A549 (cell line): ENCODE data around the gene RANBP2. TPM values are rescaled to one million over a fixed set of nuclear protein-coding genes. Genes with fewer than 3 reads are reported as not detected.

ENCODE experiments used
- ATAC-seq, 2 experiments: fragments of 200-7000 bp in 1 of 2; fragments of >200 bp in 1 of 2; cut with Nextera tagmentation in 1 of 2; cut with Tn5 transposase in 1 of 2; 3 replicates each; pipeline versions ENCODE4 v1.8.0 to v1.9.1; 2018 to 2020; ENCODE audit warnings: mild to moderate bottlenecking in 1 of 2, moderate library complexity in 1 of 2
- CTCF ChIA-PET: fragments of 300-600 bp; sonication (Branson Sonifier 250); formaldehyde crosslinking; extraction: SDS; loops from one replicate; lab custom pipeline; 2021; ENCODE audit warnings: antibody characterized with exemption, inconsistent platforms; lab: Yijun Ruan, JAX
- POLR2A ChIA-PET: fragments of 350-600 bp; formaldehyde crosslinking; extraction: SDS; loops from one replicate; lab custom pipeline; 2021; ENCODE audit warnings: antibody characterized with exemption, inconsistent platforms; lab: Yijun Ruan, JAX
- DNase-seq, 2 experiments: peaks; one replicate each; pipeline versions ENCODE4 v3.0.0 to v3.0.0-alpha.2; 2011 to 2016; ENCODE audit warnings: low read depth in 1 of 2, low spot score in 1 of 2
- FAIRE-seq: peaks from 2 replicates; lab custom pipeline; 2011; peaks lifted over from hg19 to GRCh38; lab: Jason Lieb, UNC
- H3K27ac ChIP-seq, 2 experiments: fragments of >200 bp; sonication (Bioruptor Twin); formaldehyde crosslinking; 3 replicates each; pipeline ENCODE4 v1.5.1; 2016 to 2017
- H3K4me1 ChIP-seq: fragments of >200 bp; sonication (Bioruptor Twin); formaldehyde crosslinking; 3 replicates; pipeline ENCODE4 v1.6.1; 2016
- H3K4me2 ChIP-seq: fragments of >200 bp; sonication (Bioruptor Twin); formaldehyde crosslinking; 3 replicates; pipeline ENCODE4 v1.6.1; 2016
- H3K4me3 ChIP-seq: fragments of >200 bp; sonication (Bioruptor Twin); formaldehyde crosslinking; 3 replicates; pipeline ENCODE4 v1.5.1; 2016
- H3K9me3 ChIP-seq: fragments of >200 bp; sonication (Bioruptor Twin); formaldehyde crosslinking; 3 replicates; pipeline ENCODE4 v1.6.1; 2016
- BCL3 ChIP-seq: fragments of >200 bp; sonication (Bioruptor Twin); formaldehyde crosslinking; IDR thresholded peaks from 3 replicates; pipeline ENCODE4 v1.6.1; 2016
- CTCF ChIP-seq: fragments of >200 bp; sonication (Bioruptor Twin); formaldehyde crosslinking; IDR thresholded peaks from 3 replicates; pipeline ENCODE4 v1.5.1; 2016
- E2F6 ChIP-seq: IDR thresholded peaks from 2 replicates; pipeline ENCODE4 v1.6.1; 2012; ENCODE audit warnings: low read depth, borderline replicate concordance
- ELK1 ChIP-seq: fragments of 150-350 bp; IDR thresholded peaks from 2 replicates; pipeline ENCODE4 v1.6.1; 2014; ENCODE audit warnings: low read depth, mild to moderate bottlenecking, low read length
- FOSB ChIP-seq: fragments of 250-450 bp; sonication (Bioruptor Pico); IDR thresholded peaks from 2 replicates; pipeline ENCODE4 v1.5.0; 2020; ENCODE audit warnings: mild to moderate bottlenecking, moderate library complexity
- FOXS1 ChIP-seq: fragments of 250-450 bp; sonication (Bioruptor Pico); IDR thresholded peaks from 2 replicates; pipeline ENCODE4 v1.5.0; 2020; ENCODE audit warnings: mild to moderate bottlenecking, moderate library complexity
- GATA3 ChIP-seq: IDR thresholded peaks from 2 replicates; pipeline ENCODE4 v1.6.1; 2012; ENCODE audit warnings: borderline replicate concordance
- HDAC2 ChIP-seq: fragments of 200-600 bp; sonication (generic); IDR thresholded peaks from 2 replicates; pipeline ENCODE4 v1.6.1; 2016
- HES2 ChIP-seq: fragments of >200 bp; sonication (Bioruptor Twin); formaldehyde crosslinking; IDR thresholded peaks from 2 replicates; pipeline ENCODE4 v1.6.1; 2016
- HEYL ChIP-seq: fragments of 250-450 bp; sonication (Bioruptor Pico); IDR thresholded peaks from 2 replicates; pipeline ENCODE4 v1.8.0; 2021; ENCODE audit warnings: mild to moderate bottlenecking, moderate library complexity
- JUN ChIP-seq, 2 experiments: fragments of >200 bp; sonication (Bioruptor Twin); formaldehyde crosslinking; IDR thresholded peaks; 2 replicates in 1 of 2; 3 replicates in 1 of 2; pipeline ENCODE4 v1.6.1; 2016 to 2017
- KDM1A ChIP-seq: fragments of 200-600 bp; sonication (generic); IDR thresholded peaks from 2 replicates; pipeline ENCODE4 v1.6.1; 2016; ENCODE audit warnings: low read depth, mild to moderate bottlenecking
- NFE2L2 ChIP-seq: fragments of 150-350 bp; conservative IDR thresholded peaks from 2 replicates; pipeline ENCODE4 v1.6.1; 2014; ENCODE audit warnings: low read length
- NR3C1 ChIP-seq: fragments of >200 bp; sonication (Bioruptor Twin); formaldehyde crosslinking; IDR thresholded peaks from 3 replicates; pipeline ENCODE4 v1.6.1; 2017
- PHF8 ChIP-seq: fragments of 200-600 bp; sonication (generic); IDR thresholded peaks from 2 replicates; pipeline ENCODE4 v1.6.1; 2016; ENCODE audit warnings: low read depth, mild to moderate bottlenecking, antibody characterized with exemption, moderate library complexity, borderline replicate concordance
- POLR2A ChIP-seq: IDR thresholded peaks from 2 replicates; pipeline ENCODE4 v1.6.1; 2012; ENCODE audit warnings: mild to moderate bottlenecking, low read length
- RAD21 ChIP-seq, 2 experiments: fragments of >200 bp in 1 of 2; sonication (Bioruptor Twin) in 1 of 2; formaldehyde crosslinking in 1 of 2; IDR thresholded peaks in 1 of 2; conservative IDR thresholded peaks in 1 of 2; 2 replicates in 1 of 2; 3 replicates in 1 of 2; pipeline ENCODE4 v1.6.1; 2012 to 2018; ENCODE audit warnings: inconsistent platforms in 1 of 2
- RCOR1 ChIP-seq: fragments of 150-350 bp; IDR thresholded peaks from 2 replicates; pipeline ENCODE4 v1.6.1; 2014; ENCODE audit warnings: antibody characterized with exemption, low read length, low read depth
- SMC3 ChIP-seq: fragments of >200 bp; sonication (Bioruptor Twin); formaldehyde crosslinking; IDR thresholded peaks from 3 replicates; pipeline ENCODE4 v1.6.1; 2018; ENCODE audit warnings: inconsistent platforms
- TP53 ChIP-seq: fragments of 250-450 bp; sonication (Bioruptor Pico); IDR thresholded peaks from 2 replicates; pipeline ENCODE4 v1.5.0; 2021; ENCODE audit warnings: mild to moderate bottlenecking, moderate library complexity
- ZC3H11A ChIP-seq: fragments of 450-650 bp; IDR thresholded peaks from 2 replicates; pipeline ENCODE4 v1.6.1; 2014; ENCODE audit warnings: antibody characterized with exemption, mild to moderate bottlenecking
- ZNF302 ChIP-seq: fragments of 250-450 bp; sonication (Bioruptor Pico); IDR thresholded peaks from 2 replicates; pipeline ENCODE4 v1.9.0; 2021; ENCODE audit warnings: inconsistent platforms, mild to moderate bottlenecking, moderate library complexity
- WGBS: methylation state at CpG from one replicate; pipeline ENCODE4 v1.1.6; 2017; ENCODE audit errors: missing lambda C conversion rate; 5-methylcytosine and 5-hydroxymethylcytosine counted together
- polyA plus RNA-seq, 4 experiments: library from polyadenylated mRNA; depleted of rRNA in 3 of 4; stranded (reverse); fragments of >200 nt; fragmentation: RNase III in 1 of 4; extraction: RNeasy Plus Mini Kit Qiagen cat#74134 plus additional on column Dnase treatment in 1 of 4; gene quantifications; 2 replicates in 3 of 4; 3 replicates in 1 of 4; pipeline ENCODE4 v1.2.3, GENCODE V29; 2011 to 2017

The RANBP2 gene
- polyA plus RNA-seq, 2 of the 4 experiments (the other 2 are of a cell fraction): 16.5 to 30.9 TPM

- 94% methylated on average over 7 of the region's 7 CpGs for WGBS
- ATAC-seq: no peak
- H3K4me2 ChIP-seq: no peak overlapping the region
- no peak overlapping the region for H3K4me3 ChIP-seq
- DNase-seq: no peak
- no peak overlapping the region for H3K27ac ChIP-seq
- no peaks in the 10 kb centered on the region for H3K9me3 ChIP-seq
- FAIRE-seq: no peak
- ChIA-PET CTCF (no interaction called here), POLR2A (no interaction called here)
- TF ChIP-seq BCL3 (no peak), HDAC2 (no peak), HEYL (CRISPR knock-in tag) (no peak), TP53 (CRISPR knock-in tag) (no peak), NR3C1 (no peak), ZC3H11A (no peak)
- TF ChIP-seq, all 56 proteins: peak for 0
- no peaks in the 10 kb centered on the region for H3K4me1 ChIP-seq
These were observed 83.9 kb downstream of the RANBP2 start for GRCh38 chr2:108803045-108803736.

- Histone ChIP-seq H3K27ac (no peak overlapping the region), H3K4me3 (no peak overlapping the region), H3K4me1 (no peaks in the 10 kb centered on the region), H3K4me2 (no peak overlapping the region), H3K9me3 (peaks cover 11% of the 10 kb centered on the region; the same call in 2 of the 3 replicates)
- CTCF ChIA-PET: interaction anchor here (1.0 kb wide), 1 partner anchor 32 kb away, joined by 3 read pairs; no protein-coding TSS in a partner anchor
- FAIRE-seq (no peak), DNase-seq (no peak), ATAC-seq (no peak)
- 70% methylated on average over 1 of the region's 1 CpG for WGBS
- TF ChIP-seq ELK1 (no peak), NFE2L2 (no peak), E2F6 (no peak), KDM1A (no peak), GATA3 (no peak), ZNF302 (CRISPR knock-in tag) (no peak)
- POLR2A ChIA-PET: no interaction called here
These were observed 85.8 kb downstream of the RANBP2 start for GRCh38 chr2:108805032-108805431.

- WGBS: 81% methylated on average over 1 of the region's 1 CpG
- no peak for FAIRE-seq
- no peak for ATAC-seq
- H3K4me2 ChIP-seq: no peak overlapping the region
- no peaks in the 10 kb centered on the region for H3K4me1 ChIP-seq
- H3K27ac ChIP-seq: no peak overlapping the region
- ChIA-PET POLR2A (no interaction called here), CTCF (no interaction called here)
- TF ChIP-seq FOXS1: no peak
- no peak for TF ChIP-seq JUN (IDR thresholded peaks at IDR 0.05)
- TF ChIP-seq PHF8: no peak
- no peak for TF ChIP-seq ZNF302 (CRISPR knock-in tag)
- no peak for TF ChIP-seq POLR2A
- TF ChIP-seq RAD21 (conservative IDR thresholded peaks at IDR 0.05 in 1 of 2, IDR thresholded peaks at IDR 0.05 in 1 of 2): no peak
- no peak for TF ChIP-seq FOSB
- no peak for TF ChIP-seq RCOR1
- TF ChIP-seq SMC3: no peak
- no peak for TF ChIP-seq HES2
- no peak for TF ChIP-seq CTCF
- no peak for DNase-seq
- no peak overlapping the region for H3K4me3 ChIP-seq
- peaks cover 15% of the 10 kb centered on the region; the same call in 2 of the 3 replicates for H3K9me3 ChIP-seq
These were observed 86.5 kb downstream of the RANBP2 start for GRCh38 chr2:108805782-108806181.
